SK-N-SH (cell line): ENCODE measurements around the gene HOXC6. TPM values are rescaled to one million over a fixed set of nuclear protein-coding genes. Genes with fewer than 3 reads are reported as not detected.

Experiments
- CTCF ChIA-PET: fragments of 300-600, 350-600 bp; formaldehyde crosslinking; extraction: SDS; loops from one replicate; lab custom pipeline; 2021; lab: Yijun Ruan, JAX
- POLR2A ChIA-PET: fragments of 350-600 bp; sonication (Branson Sonifier 250); formaldehyde crosslinking; extraction: SDS; loops from one replicate; lab custom pipeline; 2020; ENCODE audit warnings: antibody characterized with exemption, inconsistent platforms; lab: Yijun Ruan, JAX
- DNase-seq: peaks from one replicate; pipeline ENCODE4 v3.0.0; 2012
- H2AFZ ChIP-seq: fragments of 200-600 bp; sonication (generic); 2 replicates; pipeline ENCODE4 v1.8.1; 2016; ENCODE audit warnings: antibody characterized with exemption, mild to moderate bottlenecking, low read depth
- H3F3A ChIP-seq: fragments of 200-600 bp; sonication (generic); replicated peaks from 2 replicates; pipeline ENCODE3; 2016; ENCODE audit warnings: antibody characterized with exemption, mild to moderate bottlenecking; ENCODE audit not compliant: insufficient read depth
- H3K27ac ChIP-seq, 2 experiments: fragments of 200-500 bp in 1 of 2; fragments of 200-600 bp in 1 of 2; sonication (Bioruptor generic) in 1 of 2; sonication (generic), shearing (Covaris generic) in 1 of 2; 2 replicates each; pipeline versions ENCODE4 v1.5.1 to v1.6.1; 2014 to 2016; ENCODE audit warnings: low read depth in 2 of 2, inconsistent platforms in 1 of 2, low read length in 1 of 2, mild to moderate bottlenecking in 1 of 2, mixed read lengths in 1 of 2
- H3K27me3 ChIP-seq: fragments of 200-600 bp; sonication (generic), shearing (Covaris generic); 2 replicates; pipeline ENCODE4 v1.6.1; 2016; ENCODE audit warnings: mixed run types; ENCODE audit not compliant: insufficient read depth
- H3K36me3 ChIP-seq, 2 experiments: fragments of 200-500 bp in 1 of 2; fragments of 200-600 bp in 1 of 2; sonication (Bioruptor generic) in 1 of 2; sonication (generic) in 1 of 2; replicated peaks in 1 of 2; 2 replicates each; pipeline versions ENCODE3 to v1.5.1; 2014 to 2016; ENCODE audit warnings: low read length in 1 of 2, mild to moderate bottlenecking in 1 of 2; ENCODE audit not compliant: insufficient read depth in 2 of 2, control insufficient read depth in 1 of 2
- H3K4me1 ChIP-seq, 2 experiments: fragments of 200-500 bp in 1 of 2; fragments of 200-600 bp in 1 of 2; sonication (Bioruptor generic) in 1 of 2; sonication (generic), shearing (Covaris generic) in 1 of 2; 2 replicates each; pipeline versions ENCODE4 v1.5.1 to v1.6.1; 2014 to 2016; ENCODE audit warnings: low read depth in 1 of 2, low read length in 1 of 2, mixed run types in 1 of 2; ENCODE audit not compliant: insufficient read depth in 2 of 2, control insufficient read depth in 1 of 2
- H3K4me2 ChIP-seq: fragments of 200-600 bp; sonication (generic), shearing (Covaris generic); 2 replicates; pipeline ENCODE4 v1.6.1; 2017; ENCODE audit warnings: mixed run types
- H3K4me3 ChIP-seq, 2 experiments: fragments of 200-500 bp in 1 of 2; fragments of 200-600 bp in 1 of 2; sonication (Bioruptor generic) in 1 of 2; sonication (generic), shearing (Covaris generic) in 1 of 2; 2 replicates each; pipeline versions ENCODE4 v1.5.1 to v1.8.1; 2014 to 2016; ENCODE audit warnings: low read depth in 2 of 2, inconsistent platforms in 1 of 2, low read length in 1 of 2, mild to moderate bottlenecking in 1 of 2, mixed read lengths in 1 of 2, moderate library complexity in 1 of 2
- H3K79me2 ChIP-seq: fragments of 200-600 bp; sonication (generic); 2 replicates; pipeline ENCODE4 v1.8.1; 2017; ENCODE audit warnings: mild to moderate bottlenecking; ENCODE audit not compliant: insufficient read depth
- H3K9ac ChIP-seq: fragments of 200-600 bp; sonication (generic); 2 replicates; pipeline ENCODE4 v1.6.1; 2017; ENCODE audit warnings: mixed run types
- H3K9me2 ChIP-seq: fragments of 200-600 bp; sonication (generic); 2 replicates; pipeline ENCODE4 v1.6.1; 2017; ENCODE audit warnings: mixed run types
- H3K9me3 ChIP-seq: fragments of 200-600 bp; sonication (generic); 2 replicates; pipeline ENCODE4 v1.6.1; 2017; ENCODE audit warnings: mixed run types, mild to moderate bottlenecking, moderate library complexity
- H4K20me1 ChIP-seq: fragments of 200-600 bp; sonication (generic); 2 replicates; pipeline ENCODE4 v1.6.1; 2017; ENCODE audit warnings: mild to moderate bottlenecking, mixed run types; ENCODE audit not compliant: insufficient read depth
- CHD2 ChIP-seq: fragments of 150-350 bp; IDR thresholded peaks from 2 replicates; pipeline ENCODE4 v1.6.1; 2018; ENCODE audit warnings: low read length; ENCODE audit not compliant: partially characterized antibody
- ELF1 ChIP-seq: IDR thresholded peaks from 2 replicates; pipeline ENCODE4 v1.4.0; 2012
- EP300 ChIP-seq, 2 experiments: IDR thresholded peaks; 2 replicates each; pipeline versions ENCODE4 v1.4.0 to v1.6.1; 2012; ENCODE audit warnings: borderline replicate concordance in 1 of 2, low read depth in 1 of 2, low read length in 1 of 2
- EZH2phosphoT487 ChIP-seq: fragments of 200-600 bp; sonication (generic); IDR thresholded peaks from 2 replicates; pipeline ENCODE4 v1.6.1; 2017; ENCODE audit warnings: low read depth, mixed run types, mild to moderate bottlenecking, antibody characterized with exemption, moderate library complexity, borderline replicate concordance
- FOXJ3 ChIP-seq: sonication (generic); formaldehyde crosslinking; IDR thresholded peaks from 2 replicates; pipeline ENCODE4 v1.5.1; 2020; ENCODE audit warnings: mild to moderate bottlenecking, missing genetic modification reagents
- FOXM1 ChIP-seq: IDR thresholded peaks from 2 replicates; pipeline ENCODE4 v1.4.0; 2012; ENCODE audit warnings: low read depth, mild to moderate bottlenecking
- GABPA ChIP-seq: IDR thresholded peaks from 2 replicates; pipeline ENCODE4 v1.4.0; 2012; ENCODE audit warnings: low read depth, mild to moderate bottlenecking
- GATA2 ChIP-seq: sonication (generic); formaldehyde crosslinking; IDR thresholded peaks from 2 replicates; pipeline ENCODE4 v1.5.0; 2020; ENCODE audit warnings: mild to moderate bottlenecking, missing genetic modification reagents
- IRF3 ChIP-seq: fragments of 150-350 bp; IDR thresholded peaks from 2 replicates; pipeline ENCODE4 v1.6.1; 2016; ENCODE audit warnings: mild to moderate bottlenecking, low read depth, low read length
- MAX ChIP-seq: IDR thresholded peaks from 2 replicates; pipeline ENCODE4 v1.4.0; 2012; ENCODE audit warnings: low read depth
- MXI1 ChIP-seq: IDR thresholded peaks from 2 replicates; pipeline ENCODE4 v1.6.1; 2012; ENCODE audit warnings: mild to moderate bottlenecking, low read depth, low read length, improper control_type of control experiment
- PBX3 ChIP-seq: IDR thresholded peaks from 2 replicates; pipeline ENCODE4; 2012
- POLR2AphosphoS5 ChIP-seq: IDR thresholded peaks from 2 replicates; pipeline ENCODE4 v1.6.1; 2012; ENCODE audit warnings: low read depth, low read length
- RAD21 ChIP-seq: IDR thresholded peaks from 2 replicates; pipeline ENCODE4 v1.6.1; 2012; ENCODE audit warnings: mild to moderate bottlenecking, low read length
- RFX5 ChIP-seq: IDR thresholded peaks from 2 replicates; pipeline ENCODE4 v1.6.1; 2012; ENCODE audit warnings: mild to moderate bottlenecking, improper control_type of control experiment, low read length
- RXRA ChIP-seq: IDR thresholded peaks from 2 replicates; pipeline ENCODE4 v1.4.0; 2012; ENCODE audit warnings: low read depth, mild to moderate bottlenecking, borderline replicate concordance
- SIN3A ChIP-seq: IDR thresholded peaks from 2 replicates; pipeline ENCODE4 v1.6.1; 2012; ENCODE audit warnings: low read depth, mild to moderate bottlenecking, low read length, moderate library complexity, borderline replicate concordance
- SMC3 ChIP-seq: IDR thresholded peaks from 2 replicates; pipeline ENCODE4 v1.6.1; 2012; ENCODE audit warnings: low read depth, low read length, improper control_type of control experiment
- TCF12 ChIP-seq: IDR thresholded peaks from 2 replicates; pipeline ENCODE4 v1.4.0; 2012
- TEAD4 ChIP-seq: IDR thresholded peaks from 2 replicates; pipeline ENCODE4 v1.4.0; 2012; ENCODE audit warnings: mild to moderate bottlenecking, borderline replicate concordance; ENCODE audit not compliant: insufficient read depth
- WGBS: methylation state at CpG from one replicate; pipeline ENCODE4 v1.1.6; 2017; ENCODE audit warnings: low lambda C conversion rate; 5-methylcytosine and 5-hydroxymethylcytosine counted together
- polyA plus RNA-seq, 3 experiments: library from polyadenylated mRNA; depleted of rRNA; stranded (reverse); fragments of >200 nt; gene quantifications; 2 replicates each; pipeline ENCODE4 v1.2.3, GENCODE V29; 2012

Gene HOXC6
- polyA plus RNA-seq, 1 of the 3 experiments (the other 2 are of a cell fraction): 9.1 TPM

- WGBS: 6% methylated on average over 15 of the region's 15 CpGs
Measured at GRCh38 chr12:53978477-53979356, 49.5 kb upstream of the HOXC6 start.

More at GRCh38 chr12:53978477-53979356, 49.5 kb upstream of the HOXC6 start:
- Histone ChIP-seq H3K36me3 (no peaks in the 10 kb centered on the region), H3K4me2 (no peak overlapping the region), H3F3A (no peaks in the 10 kb centered on the region), H3K27ac (no peak overlapping the region), H3K4me1 (peaks cover 0 to 2% of the 10 kb centered on the region in 2 experiments; a peak in 2 of 4 replicates), H3K4me3 (no peak overlapping the region), H2AFZ (no peak overlapping the region), H3K9me2 (no peaks in the 10 kb centered on the region), H3K9ac (no peak overlapping the region), H4K20me1 (no peaks in the 10 kb centered on the region), H3K9me3 (no peaks in the 10 kb centered on the region), H3K27me3 (peaks cover 98% of the 10 kb centered on the region), H3K79me2 (no peaks in the 10 kb centered on the region)
- ChIA-PET CTCF (interaction anchor here (0.6 to 12.7 kb wide), 6 partner anchors 9 to 247 kb away, joined by 3 to 134 read pairs (median 4); partner anchors contain the start of genes HOXC10 and HOXC12), POLR2A (no interaction called here)
- no peak for TF ChIP-seq RFX5
- no peak for TF ChIP-seq FOXM1
- TF ChIP-seq POLR2AphosphoS5: no peak
- TF ChIP-seq MAX: no peak
- TF ChIP-seq ELF1: no peak
- no peak for TF ChIP-seq EP300 (IDR thresholded peaks at IDR 0.05; ENCODE audit: borderline replicate concordance in 1 of 2, low read depth in 1 of 2, low read length in 1 of 2)
- no peak for TF ChIP-seq TCF12
- TF ChIP-seq GATA2 (CRISPR knock-in tag): no peak
- TF ChIP-seq MXI1: no peak
- no peak for TF ChIP-seq RAD21
- TF ChIP-seq CHD2: no peak
- no peak for TF ChIP-seq FOXJ3 (CRISPR knock-in tag)
- TF ChIP-seq IRF3: no peak
- TF ChIP-seq GABPA: no peak
- TF ChIP-seq EZH2phosphoT487: no peak
- no peak for TF ChIP-seq RXRA
- no peak for TF ChIP-seq SMC3
- no peak for TF ChIP-seq TEAD4
- no peak for TF ChIP-seq PBX3
- TF ChIP-seq SIN3A: no peak
- DNase-seq: no peak
